ENCODE measurements around the gene SAG.
"Not testable (repeated sequence)": the region's sequence is repeated elsewhere in the genome, so short reads cannot be mapped to it uniquely, and the experiment has no call there.

SAG gene

DNA sequence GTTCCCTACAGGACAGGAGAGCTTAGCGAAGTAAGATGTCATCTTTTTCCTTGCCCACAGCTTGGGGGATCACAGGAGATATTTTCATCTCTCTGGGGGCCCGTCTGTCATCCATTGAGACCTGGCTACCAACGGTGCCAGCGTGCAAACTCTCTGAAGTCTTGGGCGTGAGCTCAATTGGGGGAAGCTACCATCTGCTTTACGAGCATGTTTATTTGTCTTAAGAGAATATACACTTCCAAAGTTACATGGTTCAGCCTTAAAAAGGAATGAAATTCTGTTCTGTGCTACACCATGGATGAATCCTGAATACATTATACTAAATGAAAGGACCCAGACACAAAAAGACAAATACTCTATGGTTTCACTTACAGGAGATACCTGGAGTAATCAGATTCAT lies 13.6 kb downstream of the SAG start:
- Histone ChIP-seq H3K9ac (ENCODE audit: low read length) (no peak overlapping the region), H3K36me3 (ENCODE audit: control insufficient read depth, insufficient read depth, low read length) (no peaks in the 10 kb centered on the region), H3K27ac (ENCODE audit: low read depth, low read length) (no peak overlapping the region), H3K4me1 (ENCODE audit: control insufficient read depth, insufficient read depth, low read length) (no peaks in the 10 kb centered on the region), H3K27me3 (ENCODE audit: control insufficient read depth, insufficient read depth, low read length) (no peaks in the 10 kb centered on the region), H3K4me3 (ENCODE audit: low read length) (no peak overlapping the region)

GRCh38 chr2:233323851-233324250 lies 16.2 kb downstream of the SAG start:
- no peak overlapping the region for H3K4me3 ChIP-seq (ENCODE audit: low read length)
- H3K27ac ChIP-seq (ENCODE audit: low read depth, low read length), result no peak overlapping the region
- H3K9ac ChIP-seq (ENCODE audit: low read length), result no peak overlapping the region
- H3K36me3 ChIP-seq (ENCODE audit: control insufficient read depth, insufficient read depth, low read length), result no peaks in the 10 kb centered on the region
- H3K27me3 ChIP-seq (ENCODE audit: control insufficient read depth, insufficient read depth, low read length), result no peaks in the 10 kb centered on the region
- H3K4me1 ChIP-seq (ENCODE audit: control insufficient read depth, insufficient read depth, low read length), result no peaks in the 10 kb centered on the region

DNA sequence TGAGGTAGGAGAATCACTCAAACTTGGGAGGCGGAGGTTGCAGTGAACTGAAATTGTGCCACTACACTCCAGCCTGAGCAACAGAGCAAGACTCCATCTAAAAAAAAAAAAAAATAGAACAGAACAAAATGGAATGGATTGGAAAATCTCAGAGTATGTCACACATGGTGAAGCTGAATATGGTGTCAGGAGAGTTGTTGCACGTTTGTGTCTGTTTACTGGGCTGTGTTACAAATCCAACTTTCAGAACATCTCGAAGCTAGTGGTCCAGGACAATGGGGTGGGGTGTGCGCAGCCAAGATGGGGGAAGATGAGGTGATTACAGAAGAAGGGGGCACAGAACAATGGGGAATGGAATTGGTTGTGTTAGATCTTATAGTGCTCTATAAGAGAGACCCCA lies 17.6 kb downstream of the SAG start:
- Histone ChIP-seq H3K4me3 (ENCODE audit: low read length) (no peak overlapping the region), H3K27me3 (ENCODE audit: control insufficient read depth, insufficient read depth, low read length) (no peaks in the 10 kb centered on the region), H3K9ac (ENCODE audit: low read length) (no peak overlapping the region), H3K27ac (ENCODE audit: low read depth, low read length) (no peak overlapping the region), H3K4me1 (ENCODE audit: control insufficient read depth, insufficient read depth, low read length) (no peaks in the 10 kb centered on the region), H3K36me3 (ENCODE audit: control insufficient read depth, insufficient read depth, low read length) (no peaks in the 10 kb centered on the region)

GRCh38 chr2:233325814-233326213 lies 18.2 kb downstream of the SAG start:
- no peak overlapping the region for H3K9ac ChIP-seq (ENCODE audit: low read length)
- H3K27ac ChIP-seq (ENCODE audit: low read depth, low read length), result no peak overlapping the region
- no peaks in the 10 kb centered on the region for H3K36me3 ChIP-seq (ENCODE audit: control insufficient read depth, insufficient read depth, low read length)
- H3K4me3 ChIP-seq (ENCODE audit: low read length), result no peak overlapping the region
- no peaks in the 10 kb centered on the region for H3K27me3 ChIP-seq (ENCODE audit: control insufficient read depth, insufficient read depth, low read length)
- H3K4me1 ChIP-seq (ENCODE audit: control insufficient read depth, insufficient read depth, low read length), result no peaks in the 10 kb centered on the region

GRCh38 chr2:233326500-233326899 lies 18.9 kb downstream of the SAG start:
- Histone ChIP-seq H3K36me3 (ENCODE audit: control insufficient read depth, insufficient read depth, low read length) (no peaks in the 10 kb centered on the region), H3K9ac (ENCODE audit: low read length) (no peak overlapping the region), H3K4me1 (ENCODE audit: control insufficient read depth, insufficient read depth, low read length) (no peaks in the 10 kb centered on the region), H3K27ac (ENCODE audit: low read depth, low read length) (no peak overlapping the region), H3K4me3 (ENCODE audit: low read length) (no peak overlapping the region), H3K27me3 (ENCODE audit: control insufficient read depth, insufficient read depth, low read length) (no peaks in the 10 kb centered on the region)

DNA sequence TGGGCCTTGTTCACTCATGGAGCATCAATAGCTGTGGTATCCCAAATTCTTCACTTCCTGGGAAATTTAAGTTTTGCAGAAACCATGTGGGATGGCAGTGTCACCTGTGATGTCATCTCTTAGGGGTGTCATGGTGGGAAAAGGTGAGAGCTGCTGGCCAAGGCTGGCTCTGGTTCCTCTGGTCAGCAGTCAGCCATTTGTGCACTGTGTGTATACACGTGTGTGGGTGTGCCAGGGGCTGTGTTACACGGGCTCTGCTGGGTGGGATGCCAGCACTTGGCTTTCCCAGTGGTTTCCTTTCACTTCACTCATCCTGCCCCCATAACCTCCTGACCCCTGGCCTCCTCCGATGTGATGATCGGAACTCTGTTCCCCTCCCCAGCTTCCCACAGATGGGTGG lies 21.3 kb downstream of the SAG start:
- Histone ChIP-seq H3K9ac (ENCODE audit: low read length) (no peak overlapping the region), H3K27ac (ENCODE audit: low read depth, low read length) (no peak overlapping the region), H3K4me1 (ENCODE audit: control insufficient read depth, insufficient read depth, low read length) (no peaks in the 10 kb centered on the region)

GRCh38 chr2:233329489-233330135 lies 22.0 kb downstream of the SAG start:
- no peak overlapping the region for H3K27ac ChIP-seq (ENCODE audit: low read depth, low read length)
- no peak overlapping the region for H3K4me3 ChIP-seq (ENCODE audit: low read length)
- H3K36me3 ChIP-seq (ENCODE audit: control insufficient read depth, insufficient read depth, low read length), result no peaks in the 10 kb centered on the region
- H3K4me1 ChIP-seq (ENCODE audit: control insufficient read depth, insufficient read depth, low read length), result no peaks in the 10 kb centered on the region
- no peaks in the 10 kb centered on the region for H3K27me3 ChIP-seq (ENCODE audit: control insufficient read depth, insufficient read depth, low read length)
- H3K9ac ChIP-seq (ENCODE audit: low read length), result no peak overlapping the region

More for the DNA sequence above, 21.3 kb downstream of the SAG start:
- no peaks in the 10 kb centered on the region for H3K36me3 ChIP-seq (ENCODE audit: control insufficient read depth, insufficient read depth, low read length)
- H3K27me3 ChIP-seq (ENCODE audit: control insufficient read depth, insufficient read depth, low read length), result no peaks in the 10 kb centered on the region
- H3K4me3 ChIP-seq (ENCODE audit: low read length), result no peak overlapping the region

- Histone ChIP-seq H3K27ac (ENCODE audit: low read depth, low read length) (no peak overlapping the region), H3K4me3 (ENCODE audit: low read length) (no peak overlapping the region), H3K36me3 (ENCODE audit: control insufficient read depth, insufficient read depth, low read length) (no peaks in the 10 kb centered on the region), H3K9ac (ENCODE audit: low read length) (no peak overlapping the region), H3K4me1 (ENCODE audit: control insufficient read depth, insufficient read depth, low read length) (no peaks in the 10 kb centered on the region), H3K27me3 (ENCODE audit: control insufficient read depth, insufficient read depth, low read length) (no peaks in the 10 kb centered on the region)
Measured at GRCh38 chr2:233331536-233331935, 23.9 kb downstream of the SAG start.

DNA sequence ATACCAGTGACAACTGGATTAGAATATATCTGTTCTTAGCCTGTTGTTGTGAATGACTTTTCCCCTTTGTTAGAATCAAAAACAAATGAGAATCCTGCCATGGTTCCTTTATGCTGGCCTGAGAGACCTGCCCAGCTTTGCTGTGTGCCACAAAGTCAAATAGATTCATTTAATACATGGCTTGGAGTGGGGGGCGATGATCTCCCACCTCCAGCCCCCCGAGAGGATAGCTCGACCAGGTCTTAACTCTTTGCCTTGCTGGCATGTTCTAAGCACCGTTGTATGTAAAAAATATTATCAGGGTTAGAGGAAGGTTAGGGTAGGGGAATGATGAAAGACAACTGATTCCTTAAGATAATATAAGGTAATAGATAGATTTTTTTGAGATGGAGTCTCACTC lies 24.5 kb downstream of the SAG start:
- Histone ChIP-seq H3K4me1 (ENCODE audit: control insufficient read depth, insufficient read depth, low read length) (no peaks in the 10 kb centered on the region), H3K9ac (ENCODE audit: low read length) (no peak overlapping the region), H3K4me3 (ENCODE audit: low read length) (no peak overlapping the region), H3K27ac (ENCODE audit: low read depth, low read length) (no peak overlapping the region), H3K27me3 (ENCODE audit: control insufficient read depth, insufficient read depth, low read length) (no peaks in the 10 kb centered on the region), H3K36me3 (ENCODE audit: control insufficient read depth, insufficient read depth, low read length) (no peaks in the 10 kb centered on the region)

GRCh38 chr2:233334915-233335314 lies 27.3 kb downstream of the SAG start:
- Histone ChIP-seq H3K27me3 (ENCODE audit: control insufficient read depth, insufficient read depth, low read length) (no peaks in the 10 kb centered on the region), H3K27ac (ENCODE audit: low read depth, low read length) (no peak overlapping the region), H3K36me3 (ENCODE audit: control insufficient read depth, insufficient read depth, low read length) (no peaks in the 10 kb centered on the region), H3K9ac (ENCODE audit: low read length) (no peak overlapping the region), H3K4me3 (ENCODE audit: low read length) (no peak overlapping the region), H3K4me1 (ENCODE audit: control insufficient read depth, insufficient read depth, low read length) (no peaks in the 10 kb centered on the region)

DNA sequence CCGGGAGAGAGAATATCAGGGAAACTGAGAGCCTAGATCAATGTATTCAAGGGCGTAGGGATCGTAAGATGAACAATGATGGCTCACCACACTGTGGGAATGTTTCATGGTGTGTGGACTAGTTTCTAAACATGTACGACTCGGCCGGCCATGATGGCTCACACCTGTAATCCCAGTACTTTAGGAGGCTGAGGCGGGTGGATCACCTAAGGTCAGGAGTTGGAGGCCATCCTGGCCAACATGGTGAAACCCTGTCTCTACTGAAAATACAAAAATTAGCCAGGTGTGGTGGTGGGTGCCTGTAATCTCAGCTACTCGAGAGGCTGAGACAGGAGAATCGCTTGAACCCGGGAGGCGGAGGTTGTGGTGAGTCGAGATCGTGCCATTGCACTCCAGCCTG lies 28.5 kb downstream of the SAG start:
- H3K27ac ChIP-seq (ENCODE audit: low read depth, low read length); H3K27me3 ChIP-seq (ENCODE audit: control insufficient read depth, insufficient read depth, low read length); H3K36me3 ChIP-seq (ENCODE audit: control insufficient read depth, insufficient read depth, low read length); H3K4me3 ChIP-seq (ENCODE audit: low read length); H3K9ac ChIP-seq (ENCODE audit: low read length); H3K4me1 ChIP-seq (ENCODE audit: control insufficient read depth, insufficient read depth, low read length): not testable (repeated sequence)

DNA sequence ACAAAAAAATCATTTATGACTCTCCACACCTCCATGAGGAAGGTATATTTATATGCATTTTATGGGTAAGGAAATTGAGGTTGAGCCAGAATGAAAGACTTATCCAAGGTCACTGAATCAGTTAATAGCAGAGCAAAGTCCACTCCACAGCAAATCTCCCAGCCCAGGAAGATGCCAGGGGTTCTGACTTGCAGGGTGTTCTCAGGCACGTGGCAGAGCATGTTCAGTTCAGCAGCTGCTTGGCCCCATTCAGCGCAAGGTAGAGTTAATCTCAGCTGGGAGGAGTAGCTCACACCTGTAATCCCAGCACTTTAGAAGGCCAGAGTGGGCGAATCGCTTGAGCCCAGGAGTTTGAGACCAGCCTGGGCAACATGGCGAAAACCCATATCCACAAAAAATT lies 28.9 kb downstream of the SAG start:
- no peaks in the 10 kb centered on the region for H3K4me1 ChIP-seq (ENCODE audit: control insufficient read depth, insufficient read depth, low read length)
- no peak overlapping the region for H3K4me3 ChIP-seq (ENCODE audit: low read length)
- H3K27me3 ChIP-seq (ENCODE audit: control insufficient read depth, insufficient read depth, low read length), result no peaks in the 10 kb centered on the region
- H3K36me3 ChIP-seq (ENCODE audit: control insufficient read depth, insufficient read depth, low read length), result no peaks in the 10 kb centered on the region
- H3K27ac ChIP-seq (ENCODE audit: low read depth, low read length), result no peak overlapping the region
- no peak overlapping the region for H3K9ac ChIP-seq (ENCODE audit: low read length)

- Histone ChIP-seq H3K9ac (ENCODE audit: low read length) (no peak overlapping the region), H3K27me3 (ENCODE audit: control insufficient read depth, insufficient read depth, low read length) (no peaks in the 10 kb centered on the region), H3K36me3 (ENCODE audit: control insufficient read depth, insufficient read depth, low read length) (no peaks in the 10 kb centered on the region), H3K27ac (ENCODE audit: low read depth, low read length) (no peak overlapping the region), H3K4me3 (ENCODE audit: low read length) (no peak overlapping the region), H3K4me1 (ENCODE audit: control insufficient read depth, insufficient read depth, low read length) (no peaks in the 10 kb centered on the region)
Measured at GRCh38 chr2:233338046-233338445, 30.4 kb downstream of the SAG start.

Data from rectal smooth muscle tissue (tissue), 1 donor.